Keratinocyte (primary cell): ENCODE results near the gene PDS5B. TPM values are rescaled to one million over a fixed set of nuclear protein-coding genes. Genes with fewer than 3 reads are reported as not detected.

ENCODE experiments used
- DNase-seq: peaks from one replicate; pipeline ENCODE4 v3.0.0-alpha.2; 2011; ENCODE audit warnings: low read depth, missing footprints, low spot score
- FAIRE-seq: peaks from 2 replicates; lab custom pipeline; 2011; peaks lifted over from hg19 to GRCh38; lab: Jason Lieb, UNC
- H2AFZ ChIP-seq: 2 replicates; pipeline ENCODE4 v1.6.0; 2012; ENCODE audit warnings: low read length, control low read depth, inconsistent platforms; ENCODE audit not compliant: control insufficient read depth
- H3K27ac ChIP-seq: 2 replicates; pipeline ENCODE4 v1.5.1; 2011; ENCODE audit warnings: low read length; ENCODE audit not compliant: control insufficient read depth, insufficient read depth
- H3K27me3 ChIP-seq: 3 replicates; pipeline ENCODE4 v1.6.0; 2011; ENCODE audit warnings: low read length; ENCODE audit not compliant: control insufficient read depth, insufficient read depth; ENCODE audit errors: extremely low read depth
- H3K36me3 ChIP-seq, 2 experiments: 2 replicates in 1 of 2; 3 replicates in 1 of 2; pipeline ENCODE4 v1.5.1; 2011; ENCODE audit warnings: low read length in 2 of 2, mild to moderate bottlenecking in 1 of 2; ENCODE audit not compliant: control insufficient read depth in 2 of 2, insufficient read depth in 2 of 2; ENCODE audit errors: extremely low read depth in 1 of 2
- H3K4me1 ChIP-seq: 3 replicates; pipeline ENCODE4 v1.5.1; 2011; ENCODE audit warnings: low read length; ENCODE audit not compliant: control insufficient read depth, insufficient read depth; ENCODE audit errors: extremely low read depth
- H3K4me2 ChIP-seq: 3 replicates; pipeline ENCODE4 v1.6.0; 2011; ENCODE audit warnings: low read depth, low read length; ENCODE audit not compliant: control insufficient read depth, insufficient read depth; ENCODE audit errors: extremely low read depth
- H3K4me3 ChIP-seq, 3 experiments: fragments of 200-600 bp in 1 of 3; sonication (generic) in 1 of 3; 2 replicates in 2 of 3; 3 replicates in 1 of 3; pipeline ENCODE4 v1.5.1; 2011 to 2016; ENCODE audit warnings: low read length in 3 of 3, mild to moderate bottlenecking in 3 of 3, control low read depth in 2 of 3, inconsistent platforms in 1 of 3, low read depth in 1 of 3, mixed read lengths in 1 of 3, mixed run types in 1 of 3, moderate library complexity in 1 of 3; ENCODE audit not compliant: control insufficient read depth in 2 of 3, insufficient read depth in 2 of 3; ENCODE audit errors: extremely low read depth in 1 of 3
- H3K79me2 ChIP-seq: 2 replicates; pipeline ENCODE4 v1.6.0; 2012; ENCODE audit warnings: low read length; ENCODE audit not compliant: control insufficient read depth, insufficient read depth
- H3K9ac ChIP-seq: 3 replicates; pipeline ENCODE4 v1.6.0; 2011; ENCODE audit warnings: low read length; ENCODE audit not compliant: control insufficient read depth, insufficient read depth; ENCODE audit errors: extremely low read depth
- H3K9me1 ChIP-seq: 3 replicates; pipeline ENCODE4 v1.6.0; 2011; ENCODE audit warnings: low read length; ENCODE audit not compliant: control insufficient read depth, insufficient read depth; ENCODE audit errors: extremely low read depth
- H3K9me3 ChIP-seq: 2 replicates; pipeline ENCODE4 v1.5.1; 2012; ENCODE audit warnings: low read depth, low read length; ENCODE audit not compliant: control insufficient read depth
- H4K20me1 ChIP-seq: 3 replicates; pipeline ENCODE4 v1.6.0; 2011; ENCODE audit warnings: low read length; ENCODE audit not compliant: control insufficient read depth, insufficient read depth; ENCODE audit errors: extremely low read depth
- CTCF ChIP-seq, 3 experiments: IDR thresholded peaks in 1 of 3; conservative IDR thresholded peaks in 1 of 3; optimal IDR thresholded peaks in 1 of 3; 2 replicates in 2 of 3; 3 replicates in 1 of 3; pipeline versions ENCODE3 to v1.5.1; 2011; ENCODE audit warnings: low read length in 3 of 3, mild to moderate bottlenecking in 3 of 3, moderate library complexity in 2 of 3, control low read depth in 1 of 3, inconsistent platforms in 1 of 3; ENCODE audit not compliant: insufficient read depth in 2 of 3; ENCODE audit errors: extremely low read depth in 1 of 3
- EZH2 ChIP-seq: IDR thresholded peaks from one replicate; pipeline ENCODE4 v1.6.1; 2012; ENCODE audit warnings: inconsistent platforms, mild to moderate bottlenecking, low read length, moderate library complexity
- dilution Hi-C: fragments of 300-500 bp; cut with MboI; formaldehyde crosslinking; loops from one replicate; pipeline ENCODE4 v1.7.0; 2020; ENCODE audit warnings: low sequenced_read_pairs; ENCODE audit not compliant: extremely low pct_ligation_motif_present
- polyA plus RNA-seq, 5 experiments: library from polyadenylated mRNA; depleted of rRNA in 3 of 5; stranded (reverse) in 3 of 5; stranded (forward) in 1 of 5; unstranded in 1 of 5; fragments of >200 nt; gene quantifications; 1 replicate in 1 of 5; 2 replicates in 3 of 5; 3 replicates in 1 of 5; pipeline versions ENCODE4 v1.2.1 to v1.2.3, GENCODE V29; 2011 to 2012; ENCODE audit warnings: missing spikeins in 2 of 5, low read depth in 1 of 5, low replicate concordance in 1 of 5

PDS5B gene
- polyA plus RNA-seq, 1 donor (not counting 4 experiments of a cell fraction or from before 2014, with no cell fraction given) = 6.9 TPM

- H3K9me1 ChIP-seq = no peaks in the 10 kb centered on the region
- no peaks in the 10 kb centered on the region for H3K4me1 ChIP-seq
- no peaks in the 10 kb centered on the region for H3K79me2 ChIP-seq
- dilution Hi-C loops = no loop called here
- TF ChIP-seq CTCF (optimal IDR thresholded peaks at IDR 0.05 in 1 of 3, IDR thresholded peaks at IDR 0.05 in 1 of 3, conservative IDR thresholded peaks at IDR 0.05 in 1 of 3; ENCODE audit: extremely low read depth in 1 of 3, insufficient read depth in 2 of 3, low read length in 3 of 3) = no peak
- no peak for TF ChIP-seq EZH2
- no peaks in the 10 kb centered on the region for H3K9me3 ChIP-seq
- DNase-seq (no peak), FAIRE-seq (no peak)
- H2AFZ ChIP-seq = no peak overlapping the region
- no peak overlapping the region for H3K9ac ChIP-seq
- H3K27ac ChIP-seq = no peak overlapping the region
- H3K4me3 ChIP-seq = no peak overlapping the region
- no peak overlapping the region for H3K4me2 ChIP-seq
- no peaks in the 10 kb centered on the region for H3K36me3 ChIP-seq
- H4K20me1 ChIP-seq = no peaks in the 10 kb centered on the region
- no peaks in the 10 kb centered on the region for H3K27me3 ChIP-seq
Measured at GRCh38 chr13:32682740-32683139, 96.5 kb downstream of the PDS5B start.

GRCh38 chr13:32687275-32687674, 101.0 kb downstream of the PDS5B start:
- no peaks in the 10 kb centered on the region for H3K9me3 ChIP-seq
- H2AFZ ChIP-seq = no peak overlapping the region
- H3K9me1 ChIP-seq = no peaks in the 10 kb centered on the region
- no peak overlapping the region for H3K9ac ChIP-seq
- TF ChIP-seq EZH2 (no peak), CTCF (optimal IDR thresholded peaks at IDR 0.05 in 1 of 3, IDR thresholded peaks at IDR 0.05 in 1 of 3, conservative IDR thresholded peaks at IDR 0.05 in 1 of 3; ENCODE audit: extremely low read depth in 1 of 3, insufficient read depth in 2 of 3, low read length in 3 of 3) (no peak)
- FAIRE-seq (no peak), DNase-seq (no peak)
- no peaks in the 10 kb centered on the region for H3K4me1 ChIP-seq
- no peak overlapping the region for H3K4me2 ChIP-seq
- no peak overlapping the region for H3K27ac ChIP-seq
- no peaks in the 10 kb centered on the region for H3K36me3 ChIP-seq
- no peak overlapping the region for H3K4me3 ChIP-seq
- dilution Hi-C loops = no loop called here
- no peaks in the 10 kb centered on the region for H4K20me1 ChIP-seq
- no peaks in the 10 kb centered on the region for H3K79me2 ChIP-seq
- no peaks in the 10 kb centered on the region for H3K27me3 ChIP-seq
